Lower leg skin (tissue), 4 donors: ENCODE data around the gene CD1C. TPM values are rescaled to one million over a fixed set of nuclear protein-coding genes. Genes with fewer than 3 reads are reported as not detected.

Source experiments
- DNase-seq, 2 donors: peaks; one replicate each; pipeline ENCODE4 v3.0.0-alpha.2; 2019; ENCODE audit warnings: low spot score in 2 of 2
- H3K4me3 ChIP-seq: fragments of 200-600 bp; sonication (generic); 2 replicates; pipeline ENCODE4 v1.5.1; 2017; ENCODE audit warnings: mild to moderate bottlenecking, low read depth; ENCODE audit not compliant: poor library complexity, severe bottlenecking
- CTCF ChIP-seq, 3 donors: fragments of 450-650 bp; IDR thresholded peaks; one replicate each; pipeline ENCODE4 v1.5.1; 2016; ENCODE audit warnings: antibody characterized with exemption in 3 of 3, mild to moderate bottlenecking in 3 of 3, moderate library complexity in 2 of 3
- POLR2A ChIP-seq, 2 donors: fragments of 450-650 bp; IDR thresholded peaks; one replicate each; pipeline ENCODE4 v1.6.1; 2016 to 2017; ENCODE audit warnings: antibody characterized with exemption in 2 of 2, mild to moderate bottlenecking in 1 of 2, moderate library complexity in 1 of 2
- WGBS, 2 donors: methylation state at CpG; one replicate each; pipeline ENCODE4 v1.1.5; 2018; 5-methylcytosine and 5-hydroxymethylcytosine counted together
- intact Hi-C: fragments of 100-400 bp; cut with DNase I; formaldehyde crosslinking; loops from one replicate; pipeline ENCODE4 v1.15.0; 2023; ENCODE audit warnings: low total_unique reads
- total RNA-seq, 4 donors: library from RNA; depleted of rRNA; stranded (reverse); fragments of >200 nt; gene quantifications; one replicate each; pipeline ENCODE4 v1.1.0, GENCODE V29; 2016

CD1C gene
- total RNA-seq, 4 donors from 2014 or later, result 2.7 to 7.0 (median 5.1) TPM

- DNase-seq, result no peak
- H3K4me3 ChIP-seq, result no peak overlapping the region
- 76 to 92% methylated on average over 1 of the region's 1 CpG for WGBS, 2 donors
- intact Hi-C loops, result no loop called here
- no peak for TF ChIP-seq POLR2A (IDR thresholded peaks at IDR 0.05)
- no peak for TF ChIP-seq CTCF (IDR thresholded peaks at IDR 0.05)
Measured at GRCh38 chr1:158310623-158311022, 20.9 kb downstream of the CD1C start.

GRCh38 chr1:158311066-158311465 lies 21.3 kb downstream of the CD1C start:
- WGBS, 2 donors, result 80 to 81% methylated on average over 2 of the region's 2 CpGs
- no peak for TF ChIP-seq POLR2A (IDR thresholded peaks at IDR 0.05)
- no peak for TF ChIP-seq CTCF (IDR thresholded peaks at IDR 0.05)
- no peak overlapping the region for H3K4me3 ChIP-seq
- DNase-seq, result no peak
- intact Hi-C loops, result no loop called here

GRCh38 chr1:158323866-158324265 lies 34.1 kb downstream of the CD1C start:
- DNase-seq, result no peak
- WGBS, 2 donors, result 61% methylated on average over 1 of the region's 1 CpG
- H3K4me3 ChIP-seq, result no peak overlapping the region
- TF ChIP-seq CTCF (IDR thresholded peaks at IDR 0.05) (no peak), POLR2A (IDR thresholded peaks at IDR 0.05) (no peak)
- intact Hi-C loops, result no loop called here

- no peak for TF ChIP-seq POLR2A (IDR thresholded peaks at IDR 0.05)
- no peak for TF ChIP-seq CTCF (IDR thresholded peaks at IDR 0.05)
- no peak overlapping the region for H3K4me3 ChIP-seq
- WGBS, 2 donors, result 81 to 85% methylated on average over 4 of the region's 4 CpGs
- no peak for DNase-seq
- intact Hi-C loops, result no loop called here
Measured at GRCh38 chr1:158324395-158324794, 34.7 kb downstream of the CD1C start.

GRCh38 chr1:158327481-158327880 lies 37.8 kb downstream of the CD1C start:
- no peak overlapping the region for H3K4me3 ChIP-seq
- TF ChIP-seq POLR2A (IDR thresholded peaks at IDR 0.05), result no peak
- no peak for TF ChIP-seq CTCF (IDR thresholded peaks at IDR 0.05)
- intact Hi-C loops, result no loop called here
- no peak for DNase-seq

- no peak overlapping the region for H3K4me3 ChIP-seq
- intact Hi-C loops, result no loop called here
- DNase-seq, result no peak
- 81 to 86% methylated on average over 3 of the region's 3 CpGs for WGBS, 2 donors
- TF ChIP-seq POLR2A (IDR thresholded peaks at IDR 0.05) (no peak), CTCF (IDR thresholded peaks at IDR 0.05) (no peak)
Measured at GRCh38 chr1:158328426-158328825, 38.7 kb downstream of the CD1C start.
